KMS-11 (cell line): ENCODE data around the gene CBL.

Experiments used
- H2AFZ ChIP-seq: fragments of 200-600 bp; sonication (generic); 2 replicates; pipeline ENCODE4 v1.6.1; 2016; ENCODE audit warnings: antibody characterized with exemption, mixed run types, low read depth
- H3K27ac ChIP-seq: fragments of 200-600 bp; sonication (generic); 2 replicates; pipeline ENCODE4 v1.6.1; 2016; ENCODE audit warnings: mild to moderate bottlenecking, mixed run types
- H3K27me3 ChIP-seq: fragments of 200-600 bp; sonication (generic); 2 replicates; pipeline ENCODE4 v1.6.1; 2017; ENCODE audit warnings: mild to moderate bottlenecking, low read depth, mixed run types, moderate library complexity; ENCODE audit not compliant: insufficient read depth
- H3K36me3 ChIP-seq: fragments of 200-600 bp; sonication (generic); 2 replicates; pipeline ENCODE4 v1.6.1; 2017; ENCODE audit warnings: mild to moderate bottlenecking, mixed run types; ENCODE audit not compliant: insufficient read depth
- H3K4me1 ChIP-seq: fragments of 200-600 bp; sonication (generic); 2 replicates; pipeline ENCODE4 v1.6.1; 2016; ENCODE audit warnings: mild to moderate bottlenecking, low read depth, mixed run types; ENCODE audit not compliant: poor library complexity, severe bottlenecking
- H3K4me2 ChIP-seq: fragments of 200-600 bp; sonication (generic); 2 replicates; pipeline ENCODE4 v1.7.0; 2016; ENCODE audit warnings: mild to moderate bottlenecking, mixed run types
- H3K4me3 ChIP-seq: fragments of 200-600 bp; sonication (generic); IDR thresholded peaks from 2 replicates; pipeline ENCODE4 v1.6.1; 2017; ENCODE audit warnings: low read depth, low read length, mixed read lengths; ENCODE audit not compliant: insufficient read depth
- H3K79me2 ChIP-seq: fragments of 200-600 bp; sonication (generic); 2 replicates; pipeline ENCODE4 v1.6.1; 2016; ENCODE audit warnings: low read depth, mixed run types; ENCODE audit not compliant: insufficient read depth
- H3K9ac ChIP-seq: fragments of 200-600 bp; sonication (generic); 2 replicates; pipeline ENCODE4 v1.6.1; 2016; ENCODE audit warnings: mild to moderate bottlenecking, mixed run types
- H4K20me1 ChIP-seq: fragments of 200-600 bp; sonication (generic); 2 replicates; pipeline ENCODE4 v1.6.1; 2016; ENCODE audit warnings: mild to moderate bottlenecking, mixed run types; ENCODE audit not compliant: insufficient read depth
- TF ChIP-seq, protein P1 (sequence below): fragments of 200-600 bp; sonication (generic); conservative IDR thresholded peaks from 2 replicates; pipeline ENCODE4 v1.6.1; 2017; ENCODE audit warnings: low read depth, mild to moderate bottlenecking, antibody characterized with exemption, low read length, moderate library complexity, mixed read lengths

The CBL gene

DNA sequence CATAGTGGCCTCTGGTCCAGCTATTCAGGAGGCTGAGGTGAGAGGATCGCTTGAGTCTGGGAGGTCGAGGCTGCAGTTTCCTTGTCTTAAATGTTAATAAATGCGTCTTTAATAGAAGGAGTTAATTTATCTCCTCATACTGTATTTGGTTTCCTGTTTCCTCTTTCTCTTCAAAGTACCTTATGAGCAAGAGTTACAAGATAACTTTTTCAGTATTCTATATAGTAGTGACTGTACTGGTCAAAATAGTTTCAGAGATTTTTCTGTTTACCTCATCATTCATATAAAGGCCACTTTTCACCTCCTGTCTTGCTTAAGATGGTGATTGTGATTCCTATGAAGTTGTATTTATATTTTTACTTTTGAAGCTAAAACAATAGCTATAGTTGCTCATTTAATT lies 59.9 kb downstream of the CBL start:
- Histone ChIP-seq H3K4me3 (no peak overlapping the region), H3K27ac (no peak overlapping the region), H3K36me3 (no peaks in the 10 kb centered on the region), H3K9ac (no peak overlapping the region), H2AFZ (no peak overlapping the region), H3K4me1 (peaks cover 4% of the 10 kb centered on the region), H3K79me2 (no peaks in the 10 kb centered on the region), H3K4me2 (no peak overlapping the region), H3K27me3 (no peaks in the 10 kb centered on the region), H4K20me1 (no peaks in the 10 kb centered on the region)
- TF ChIP-seq, protein P1, sequence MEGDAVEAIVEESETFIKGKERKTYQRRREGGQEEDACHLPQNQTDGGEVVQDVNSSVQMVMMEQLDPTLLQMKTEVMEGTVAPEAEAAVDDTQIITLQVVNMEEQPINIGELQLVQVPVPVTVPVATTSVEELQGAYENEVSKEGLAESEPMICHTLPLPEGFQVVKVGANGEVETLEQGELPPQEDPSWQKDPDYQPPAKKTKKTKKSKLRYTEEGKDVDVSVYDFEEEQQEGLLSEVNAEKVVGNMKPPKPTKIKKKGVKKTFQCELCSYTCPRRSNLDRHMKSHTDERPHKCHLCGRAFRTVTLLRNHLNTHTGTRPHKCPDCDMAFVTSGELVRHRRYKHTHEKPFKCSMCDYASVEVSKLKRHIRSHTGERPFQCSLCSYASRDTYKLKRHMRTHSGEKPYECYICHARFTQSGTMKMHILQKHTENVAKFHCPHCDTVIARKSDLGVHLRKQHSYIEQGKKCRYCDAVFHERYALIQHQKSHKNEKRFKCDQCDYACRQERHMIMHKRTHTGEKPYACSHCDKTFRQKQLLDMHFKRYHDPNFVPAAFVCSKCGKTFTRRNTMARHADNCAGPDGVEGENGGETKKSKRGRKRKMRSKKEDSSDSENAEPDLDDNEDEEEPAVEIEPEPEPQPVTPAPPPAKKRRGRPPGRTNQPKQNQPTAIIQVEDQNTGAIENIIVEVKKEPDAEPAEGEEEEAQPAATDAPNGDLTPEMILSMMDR, result no peak

GRCh38 chr11:119266517-119267255 lies 60.5 kb downstream of the CBL start:
- Histone ChIP-seq H3K36me3 (no peaks in the 10 kb centered on the region), H3K9ac (no peak overlapping the region), H3K4me3 (no peak overlapping the region), H3K4me1 (peaks cover 3% of the 10 kb centered on the region), H3K79me2 (no peaks in the 10 kb centered on the region), H3K27ac (no peak overlapping the region), H3K27me3 (no peaks in the 10 kb centered on the region), H2AFZ (no peak overlapping the region), H4K20me1 (no peaks in the 10 kb centered on the region), H3K4me2 (no peak overlapping the region)
- TF ChIP-seq, protein P1, result no peak

DNA sequence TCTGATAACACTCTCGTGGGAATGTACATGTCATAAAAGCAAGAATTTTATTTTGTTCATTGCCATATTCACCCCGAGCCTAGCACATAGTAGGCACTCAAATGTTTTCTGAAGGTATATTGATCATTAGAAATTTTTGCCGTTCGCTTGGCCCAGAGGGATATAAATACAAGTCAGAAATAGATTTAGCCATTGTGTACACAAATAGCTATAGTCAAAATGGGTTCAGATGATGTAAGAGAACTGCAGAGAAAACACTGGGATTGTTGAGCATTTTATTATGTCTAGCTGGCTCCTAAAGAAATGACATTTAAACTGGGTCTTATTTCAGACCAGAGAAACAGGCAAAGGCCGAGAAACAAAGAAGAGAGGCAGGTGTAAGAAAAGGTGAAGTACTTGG lies 61.5 kb downstream of the CBL start:
- H3K4me3 ChIP-seq, result no peak overlapping the region
- no peaks in the 10 kb centered on the region for H3K36me3 ChIP-seq
- H3K4me2 ChIP-seq, result no peak overlapping the region
- no peaks in the 10 kb centered on the region for H4K20me1 ChIP-seq
- H3K4me1 ChIP-seq, result no peaks in the 10 kb centered on the region
- no peaks in the 10 kb centered on the region for H3K27me3 ChIP-seq
- no peaks in the 10 kb centered on the region for H3K79me2 ChIP-seq
- H3K27ac ChIP-seq, result no peak overlapping the region
- H2AFZ ChIP-seq, result no peak overlapping the region
- no peak overlapping the region for H3K9ac ChIP-seq
- TF ChIP-seq, protein P1, result no peak

GRCh38 chr11:119273721-119274120 lies 67.6 kb downstream of the CBL start:
- no peak overlapping the region for H3K4me2 ChIP-seq
- H4K20me1 ChIP-seq, result no peaks in the 10 kb centered on the region
- no peak overlapping the region for H3K9ac ChIP-seq
- H3K79me2 ChIP-seq, result no peaks in the 10 kb centered on the region
- no peaks in the 10 kb centered on the region for H3K4me1 ChIP-seq
- no peaks in the 10 kb centered on the region for H3K27me3 ChIP-seq
- no peak overlapping the region for H3K4me3 ChIP-seq
- H3K27ac ChIP-seq, result no peak overlapping the region
- TF ChIP-seq, protein P1, result no peak
- H2AFZ ChIP-seq, result no peak overlapping the region
- H3K36me3 ChIP-seq, result no peaks in the 10 kb centered on the region
